ENCODE results near the gene CRYZL1. TPM values are rescaled to one million over a fixed set of nuclear protein-coding genes. Genes with fewer than 3 reads are reported as not detected.

CRYZL1 gene
- total and polyA plus RNA-seq, 3 donors from 2014 or later, result 40.6 to 75.7 (median 73.2) TPM

- H3K36me3 ChIP-seq (ENCODE audit: low read depth, missing control alignments), result no peaks in the 10 kb centered on the region
- no peak overlapping the region for H3K4me3 ChIP-seq
- TF ChIP-seq POLR2A (IDR thresholded peaks at IDR 0.05), result no peak
- TF ChIP-seq, protein P1, sequence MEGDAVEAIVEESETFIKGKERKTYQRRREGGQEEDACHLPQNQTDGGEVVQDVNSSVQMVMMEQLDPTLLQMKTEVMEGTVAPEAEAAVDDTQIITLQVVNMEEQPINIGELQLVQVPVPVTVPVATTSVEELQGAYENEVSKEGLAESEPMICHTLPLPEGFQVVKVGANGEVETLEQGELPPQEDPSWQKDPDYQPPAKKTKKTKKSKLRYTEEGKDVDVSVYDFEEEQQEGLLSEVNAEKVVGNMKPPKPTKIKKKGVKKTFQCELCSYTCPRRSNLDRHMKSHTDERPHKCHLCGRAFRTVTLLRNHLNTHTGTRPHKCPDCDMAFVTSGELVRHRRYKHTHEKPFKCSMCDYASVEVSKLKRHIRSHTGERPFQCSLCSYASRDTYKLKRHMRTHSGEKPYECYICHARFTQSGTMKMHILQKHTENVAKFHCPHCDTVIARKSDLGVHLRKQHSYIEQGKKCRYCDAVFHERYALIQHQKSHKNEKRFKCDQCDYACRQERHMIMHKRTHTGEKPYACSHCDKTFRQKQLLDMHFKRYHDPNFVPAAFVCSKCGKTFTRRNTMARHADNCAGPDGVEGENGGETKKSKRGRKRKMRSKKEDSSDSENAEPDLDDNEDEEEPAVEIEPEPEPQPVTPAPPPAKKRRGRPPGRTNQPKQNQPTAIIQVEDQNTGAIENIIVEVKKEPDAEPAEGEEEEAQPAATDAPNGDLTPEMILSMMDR (IDR thresholded peaks at IDR 0.05), result no peak
- peaks cover 3% of the 10 kb centered on the region for H3K4me1 ChIP-seq
- DNase-seq, result no peak
- H3K27me3 ChIP-seq, result no peaks in the 10 kb centered on the region
- H3K9me3 ChIP-seq, result no peaks in the 10 kb centered on the region
- no peak overlapping the region for H3K27ac ChIP-seq
- intact Hi-C loops (cut with DNase I; ENCODE audit: low total_unique reads), result no loop called here
- WGBS, 2 donors, result 83 to 86% methylated on average over 6 of the region's 6 CpGs
These were observed 26.1 kb upstream of the CRYZL1 start for GRCh38 chr21:33667636-33668035.

DNA sequence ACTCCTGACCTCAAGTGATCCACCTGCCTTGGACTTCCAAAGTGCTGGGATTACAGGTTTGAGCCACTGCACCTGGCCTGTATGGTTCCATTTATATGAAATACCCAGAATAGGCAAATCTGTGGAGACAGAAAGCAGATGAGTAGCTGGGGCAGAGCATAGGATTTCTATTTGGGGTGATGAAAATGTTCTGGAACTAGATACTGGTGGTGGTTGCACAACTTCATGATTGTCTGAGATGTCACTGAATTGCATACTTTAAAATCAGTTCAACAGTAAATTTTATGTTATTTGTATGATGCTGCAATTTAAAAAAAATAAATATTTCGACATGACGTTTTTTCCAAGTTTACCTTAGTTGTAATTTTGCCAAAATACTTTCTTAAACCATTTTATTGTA lies 24.6 kb upstream of the CRYZL1 start:
- H3K27ac ChIP-seq, result no peak overlapping the region

GRCh38 chr21:33664135-33664534 lies 22.6 kb upstream of the CRYZL1 start:
- DNase-seq, result no peak
- TF ChIP-seq, protein P1 (IDR thresholded peaks at IDR 0.05), result no peak
- no peak for TF ChIP-seq POLR2A (IDR thresholded peaks at IDR 0.05)
- H3K4me1 ChIP-seq, result peaks cover 3% of the 10 kb centered on the region
- no peaks in the 10 kb centered on the region for H3K27me3 ChIP-seq
- H3K27ac ChIP-seq, result no peak overlapping the region
- H3K4me3 ChIP-seq, result no peak overlapping the region
- no peaks in the 10 kb centered on the region for H3K9me3 ChIP-seq
- intact Hi-C loops (cut with DNase I; ENCODE audit: low total_unique reads), result no loop called here
- no peaks in the 10 kb centered on the region for H3K36me3 ChIP-seq (ENCODE audit: low read depth, missing control alignments)
- WGBS, 2 donors, result 95 to 96% methylated on average over 3 of the region's 3 CpGs

More for the DNA sequence above, 24.6 kb upstream of the CRYZL1 start:
- no peak overlapping the region for H3K4me3 ChIP-seq
- TF ChIP-seq POLR2A (IDR thresholded peaks at IDR 0.05), result no peak
- TF ChIP-seq, protein P1 (IDR thresholded peaks at IDR 0.05), result no peak
- no peak for DNase-seq
- H3K36me3 ChIP-seq (ENCODE audit: low read depth, missing control alignments), result no peaks in the 10 kb centered on the region
- WGBS, 2 donors, result 79 to 86% methylated on average over 2 of the region's 2 CpGs
- H3K4me1 ChIP-seq, result peaks cover 3% of the 10 kb centered on the region
- intact Hi-C loops (cut with DNase I; ENCODE audit: low total_unique reads), result no loop called here
- no peaks in the 10 kb centered on the region for H3K27me3 ChIP-seq
- H3K9me3 ChIP-seq, result no peaks in the 10 kb centered on the region

DNA sequence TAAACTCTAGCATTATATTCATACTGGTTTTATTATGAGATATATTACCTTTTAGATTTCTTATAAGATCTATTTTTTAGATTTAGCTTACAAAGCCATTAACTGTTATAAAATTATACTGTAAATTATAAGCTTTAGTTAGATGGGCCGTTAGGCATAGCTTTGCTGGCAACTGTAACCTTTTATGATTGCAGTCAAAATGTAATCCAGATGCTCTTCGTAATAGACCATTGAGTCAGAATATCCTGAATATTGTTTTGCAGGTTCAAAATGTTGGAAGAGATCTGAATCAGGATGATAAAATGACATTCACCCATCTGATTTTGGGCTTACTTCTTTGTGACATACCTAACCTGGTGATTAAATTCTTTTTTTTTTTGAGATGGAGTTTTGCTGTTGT lies 21.7 kb upstream of the CRYZL1 start:
- Histone ChIP-seq H3K27ac (no peak overlapping the region), H3K27me3 (no peaks in the 10 kb centered on the region), H3K36me3 (ENCODE audit: low read depth, missing control alignments) (no peaks in the 10 kb centered on the region), H3K4me3 (no peak overlapping the region), H3K4me1 (peaks cover 1% of the 10 kb centered on the region), H3K9me3 (no peaks in the 10 kb centered on the region)
- intact Hi-C loops (cut with DNase I; ENCODE audit: low total_unique reads), result no loop called here
- no peak for DNase-seq
- TF ChIP-seq POLR2A (IDR thresholded peaks at IDR 0.05), result no peak
- TF ChIP-seq, protein P1 (IDR thresholded peaks at IDR 0.05), result no peak
- WGBS, 2 donors, result 88 to 92% methylated on average over 2 of the region's 2 CpGs

- H3K4me1 ChIP-seq, result peaks cover 7% of the 10 kb centered on the region
- no peaks in the 10 kb centered on the region for H3K27me3 ChIP-seq
- H3K36me3 ChIP-seq (ENCODE audit: low read depth, missing control alignments), result no peaks in the 10 kb centered on the region
- no peak overlapping the region for H3K4me3 ChIP-seq
- WGBS, 2 donors, result 88 to 89% methylated on average over 3 of the region's 3 CpGs
- intact Hi-C loops (cut with DNase I; ENCODE audit: low total_unique reads), result no loop called here
- DNase-seq, result no peak
- no peaks in the 10 kb centered on the region for H3K9me3 ChIP-seq
- no peak overlapping the region for H3K27ac ChIP-seq
- TF ChIP-seq, protein P1 (IDR thresholded peaks at IDR 0.05), result no peak
These were observed 20.5 kb upstream of the CRYZL1 start for GRCh38 chr21:33662046-33662445.

Measured in testis (tissue), 3 donors.